HG03159 (cell line): ENCODE measurements around the gene GRIK1.

Source experiments
- ATAC-seq: cut with Tn5 transposase; IDR thresholded peaks from one replicate; pipeline ENCODE4 v1.9.1; 2021; ENCODE audit warnings: mild to moderate bottlenecking, moderate library complexity; ENCODE audit not compliant: unreplicated experiment

The GRIK1 gene

DNA sequence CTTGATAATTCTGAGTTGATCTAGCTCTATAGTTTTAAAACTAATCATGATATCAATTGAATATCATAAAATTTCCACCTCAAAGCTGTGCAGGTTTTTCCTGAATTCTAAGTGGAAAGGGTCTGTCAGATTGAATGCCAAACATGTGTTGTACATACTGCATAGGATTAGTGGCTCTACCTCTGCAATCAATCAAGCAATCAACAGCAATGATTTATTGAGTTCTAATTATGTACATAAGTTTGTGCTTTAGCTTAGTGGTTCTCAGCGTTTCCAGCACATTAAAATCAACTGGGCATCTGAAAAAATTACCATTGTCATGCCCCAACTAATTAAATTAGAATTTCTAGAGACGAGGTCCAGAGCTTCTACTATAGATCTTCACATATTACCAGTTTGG is 389.6 kb downstream of the GRIK1 start:
- ATAC-seq = no peak

DNA sequence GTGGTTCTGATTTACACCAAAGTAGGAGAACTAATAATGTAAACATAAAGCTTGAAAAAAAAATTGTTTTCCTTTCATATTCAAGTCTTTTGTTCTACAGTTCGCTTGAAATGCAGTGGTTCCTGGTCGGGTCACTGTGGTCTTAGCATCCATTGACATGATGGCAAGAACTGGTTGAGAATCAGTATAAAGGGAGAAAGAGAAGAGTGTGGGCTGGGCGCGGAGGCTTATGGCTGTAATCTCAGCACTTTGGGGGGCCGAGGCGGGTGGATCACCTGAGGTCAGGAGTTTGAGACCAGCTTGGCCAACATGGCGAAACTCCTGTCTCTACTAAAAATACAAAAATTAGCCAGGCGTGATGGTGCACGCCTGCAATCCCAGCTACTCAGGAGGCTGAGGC is 390.2 kb downstream of the GRIK1 start:
- no peak for ATAC-seq

DNA sequence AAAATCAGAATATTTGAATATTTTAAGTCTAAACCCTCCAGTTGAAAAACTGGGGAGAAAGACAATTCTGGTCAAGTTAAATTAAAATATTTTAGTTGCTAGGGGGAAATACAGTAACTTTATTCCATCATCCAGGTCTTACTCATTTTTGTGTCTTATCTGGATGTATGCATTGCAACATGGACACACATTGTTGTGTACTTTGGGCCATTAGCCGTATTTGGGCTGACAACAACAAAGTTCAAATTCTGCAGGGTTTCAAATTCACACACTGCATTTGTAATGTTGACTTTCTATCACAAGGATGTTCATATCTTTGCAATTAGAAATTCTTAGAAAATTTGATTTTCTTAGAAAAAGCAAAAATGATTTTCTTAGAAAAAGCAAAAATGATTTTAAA is 391.8 kb downstream of the GRIK1 start:
- no peak for ATAC-seq

DNA sequence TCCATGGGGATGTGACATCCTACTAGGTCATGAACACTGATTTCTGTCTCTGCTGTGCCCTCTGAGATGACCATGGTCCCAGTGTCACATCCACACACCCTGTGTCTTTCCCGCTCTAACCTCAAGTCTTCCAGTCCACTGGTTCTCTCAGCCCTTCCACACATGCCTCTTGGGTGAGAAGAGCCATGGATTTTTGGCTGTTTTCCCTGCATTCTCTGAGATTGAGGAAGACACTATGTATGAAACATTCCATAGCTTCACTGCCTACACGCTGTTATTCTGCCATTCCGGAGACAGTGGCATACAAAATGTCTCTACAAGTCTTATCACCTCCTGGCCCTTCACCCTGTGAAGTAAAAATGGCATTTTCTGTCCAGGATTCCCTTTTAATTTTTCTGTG is 393.7 kb downstream of the GRIK1 start:
- no peak for ATAC-seq

DNA sequence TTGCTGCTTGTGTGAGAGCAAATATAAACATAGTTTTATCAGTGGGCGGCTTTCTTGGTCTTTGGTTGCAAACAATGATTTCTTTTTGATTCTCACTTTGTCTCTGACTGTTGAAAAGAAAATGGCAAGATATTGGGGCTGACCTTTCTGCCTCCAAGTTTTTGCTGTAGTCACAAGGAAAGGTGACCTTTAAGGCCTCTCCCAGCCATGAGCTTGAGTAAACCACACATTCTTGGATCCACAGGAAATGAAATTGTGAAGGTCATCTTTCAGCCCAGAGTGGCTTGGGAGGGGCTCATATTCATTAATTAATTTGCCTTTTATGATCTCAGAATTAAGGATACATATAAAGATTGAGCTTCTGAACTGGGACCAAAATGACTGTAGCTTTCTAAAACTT is 399.5 kb downstream of the GRIK1 start:
- no peak for ATAC-seq

DNA sequence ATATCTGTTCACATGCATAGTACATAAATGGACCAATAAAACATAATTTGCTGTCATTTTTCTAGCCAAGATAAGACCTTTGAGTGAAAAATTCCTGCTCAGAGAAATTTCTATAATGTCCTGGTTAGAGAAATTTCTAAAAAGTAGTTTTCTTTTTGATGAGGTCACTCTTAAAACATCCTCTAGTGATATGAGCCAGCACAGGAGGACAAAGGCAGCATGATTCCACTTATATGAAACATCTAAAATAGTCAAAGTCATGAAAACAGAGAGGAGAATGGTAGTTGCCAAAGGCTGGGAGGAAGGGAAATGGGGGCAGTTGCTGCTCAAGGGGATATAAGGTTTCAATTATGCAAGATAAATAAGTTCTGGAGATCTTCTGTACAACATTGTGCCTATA is 401.7 kb downstream of the GRIK1 start:
- no peak for ATAC-seq

DNA sequence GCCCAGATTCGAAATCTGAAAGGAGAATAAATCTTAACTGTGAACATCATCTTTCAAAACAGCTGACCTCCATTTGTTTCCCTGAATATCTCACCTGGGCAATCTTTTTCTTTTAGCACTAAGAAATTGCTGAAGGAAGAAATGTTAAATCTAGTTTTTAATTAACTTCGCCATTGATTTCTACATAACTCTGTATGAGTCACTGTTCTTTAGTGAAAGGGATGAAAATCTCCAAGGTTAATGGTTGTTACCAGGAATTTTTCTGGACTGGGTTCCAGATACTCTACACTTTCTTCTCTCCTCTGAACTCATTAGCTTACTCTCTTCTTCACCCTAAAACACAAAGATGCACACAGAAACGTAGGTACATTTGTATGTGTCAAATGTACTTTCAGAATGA is 405.3 kb downstream of the GRIK1 start:
- ATAC-seq = no peak

DNA sequence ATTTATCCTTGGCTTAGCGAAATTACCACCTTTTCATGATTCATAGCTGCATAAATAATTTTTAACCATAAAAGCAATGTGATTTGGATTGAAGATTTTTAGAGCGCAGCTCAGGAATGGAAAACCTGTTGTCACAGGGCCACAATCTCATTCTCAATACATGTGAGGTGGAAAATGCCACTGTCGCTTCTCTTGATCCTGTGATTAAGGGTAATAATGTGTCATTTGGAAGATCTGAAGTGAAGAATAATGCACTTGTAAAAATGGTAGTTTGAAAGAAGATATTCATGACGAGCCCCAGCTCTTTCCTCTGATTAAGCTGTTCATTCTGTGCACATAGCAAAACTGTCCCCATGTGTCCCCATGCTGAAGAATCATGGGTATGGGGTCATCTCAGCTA is 410.7 kb downstream of the GRIK1 start:
- no peak for ATAC-seq

DNA sequence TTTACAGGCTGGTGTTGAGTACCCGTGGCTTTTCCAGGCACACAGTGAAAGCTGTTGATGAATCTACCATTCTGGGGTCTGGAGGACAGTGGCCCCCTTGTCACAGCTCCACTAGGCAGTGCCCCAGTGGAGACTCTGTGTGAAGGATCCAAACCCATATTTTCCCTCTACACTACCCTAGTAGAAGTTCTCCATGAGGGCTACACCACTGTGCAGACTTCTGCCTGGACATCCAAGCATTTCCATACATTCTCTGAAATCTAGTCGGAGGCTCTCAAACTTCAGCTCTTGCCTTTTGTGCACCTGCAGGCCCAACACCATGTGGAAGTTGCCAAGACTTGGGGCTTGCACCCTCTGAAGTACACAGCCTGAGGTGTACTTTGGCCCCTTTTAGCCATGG is 413.3 kb downstream of the GRIK1 start:
- no peak for ATAC-seq

DNA sequence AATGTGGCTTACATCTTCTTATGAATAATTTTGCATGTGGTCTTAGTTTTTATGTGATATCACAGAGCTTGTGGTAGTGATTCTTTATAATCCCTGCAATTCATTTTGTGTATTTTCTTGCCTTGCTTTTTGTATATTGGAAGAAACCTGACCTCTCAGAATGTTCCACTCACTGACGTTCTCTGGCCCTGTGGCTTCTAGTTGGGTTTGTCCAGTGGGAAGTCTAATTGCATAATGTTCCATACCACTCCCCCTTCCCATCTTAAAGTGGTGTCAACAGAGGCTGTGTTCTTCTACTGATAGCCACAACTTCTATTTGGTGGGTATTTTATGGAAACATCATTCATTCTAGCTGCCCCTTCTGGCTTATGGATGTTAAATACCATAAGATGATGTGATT is 415.7 kb downstream of the GRIK1 start:
- no peak for ATAC-seq

DNA sequence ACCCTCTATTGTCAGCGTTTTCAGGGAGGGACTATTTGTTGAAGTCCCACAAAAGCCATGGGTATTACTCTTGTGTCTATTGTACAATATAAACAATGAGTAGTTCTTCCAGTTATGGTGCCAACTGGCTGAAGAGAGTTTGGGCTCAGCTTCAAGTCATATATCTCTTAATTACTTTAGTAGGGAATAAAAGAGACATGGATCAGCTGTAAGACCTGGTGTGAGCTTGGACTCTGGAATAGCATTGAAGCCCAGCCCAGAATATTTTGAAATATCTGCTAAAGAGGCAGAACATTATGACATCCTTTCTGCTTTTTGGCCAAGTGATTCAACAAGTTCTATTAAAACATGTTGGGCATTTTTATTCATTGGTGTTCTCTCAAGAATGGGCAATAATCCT is 416.1 kb downstream of the GRIK1 start:
- no peak for ATAC-seq

DNA sequence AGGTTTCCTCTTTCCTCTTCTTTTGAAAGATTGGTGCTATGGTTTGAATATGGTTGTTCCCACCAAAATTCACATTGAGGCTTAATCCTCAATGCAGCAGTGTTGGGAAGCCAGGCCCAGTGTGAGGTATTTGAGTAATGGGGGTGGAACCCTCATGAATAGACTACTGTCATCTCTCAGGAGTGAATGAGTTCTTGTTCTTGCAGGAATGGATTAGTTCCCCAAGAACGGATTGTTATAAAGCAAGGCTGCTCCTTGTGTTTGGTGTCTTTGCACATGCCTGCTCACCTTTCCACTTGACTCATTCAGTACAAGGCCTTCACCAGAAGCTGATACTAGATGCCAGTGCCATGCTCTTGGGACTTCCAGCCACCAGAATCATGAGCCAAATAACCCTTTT is 417.9 kb downstream of the GRIK1 start:
- no peak for ATAC-seq

DNA sequence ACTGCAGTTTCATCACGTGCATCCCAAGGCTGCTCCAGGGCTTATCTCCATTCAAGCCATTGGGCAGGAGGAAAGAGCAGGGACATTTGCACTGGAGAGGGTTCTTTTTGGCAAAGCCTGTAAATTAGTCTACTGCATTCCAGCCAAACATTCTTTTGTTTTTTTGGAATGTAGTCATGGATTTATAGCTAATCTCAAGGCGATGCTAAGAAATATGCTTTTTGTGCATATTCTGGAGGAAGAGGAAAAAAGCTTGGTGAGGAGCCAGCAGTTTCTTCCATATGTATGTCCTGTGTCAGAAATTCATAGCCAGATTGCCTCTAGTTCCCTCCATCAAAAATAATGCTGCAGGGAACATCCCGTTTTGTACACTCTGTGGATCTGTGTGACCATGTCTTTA is 419.6 kb downstream of the GRIK1 start:
- no peak for ATAC-seq

DNA sequence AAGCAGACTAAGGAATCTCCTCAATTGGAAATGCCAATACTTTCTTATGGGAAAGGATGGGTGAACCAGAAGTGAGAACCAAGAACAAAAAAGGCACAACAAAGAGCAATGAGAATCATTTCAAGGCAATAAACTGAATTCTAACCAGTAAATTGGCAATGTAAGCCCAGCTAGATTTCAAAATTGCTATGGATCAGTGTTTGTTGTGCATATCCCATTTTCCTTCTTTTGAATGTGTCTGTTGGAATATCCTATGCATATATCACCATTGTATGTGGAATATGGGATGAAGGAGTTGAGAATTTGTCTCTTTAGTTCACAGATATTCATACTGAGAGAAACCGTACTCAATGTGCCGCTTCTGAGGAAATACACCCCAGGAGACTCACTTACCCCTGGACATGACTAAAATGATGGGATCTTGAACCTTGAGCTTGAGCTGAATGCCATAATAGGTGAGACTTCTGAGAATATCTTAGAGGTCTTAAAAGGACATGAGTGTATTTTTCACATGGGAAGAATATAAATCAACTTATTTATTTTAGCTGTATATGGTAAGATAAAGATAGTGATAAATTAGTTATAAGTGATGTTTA is 425.0 kb downstream of the GRIK1 start:
- no peak for ATAC-seq

DNA sequence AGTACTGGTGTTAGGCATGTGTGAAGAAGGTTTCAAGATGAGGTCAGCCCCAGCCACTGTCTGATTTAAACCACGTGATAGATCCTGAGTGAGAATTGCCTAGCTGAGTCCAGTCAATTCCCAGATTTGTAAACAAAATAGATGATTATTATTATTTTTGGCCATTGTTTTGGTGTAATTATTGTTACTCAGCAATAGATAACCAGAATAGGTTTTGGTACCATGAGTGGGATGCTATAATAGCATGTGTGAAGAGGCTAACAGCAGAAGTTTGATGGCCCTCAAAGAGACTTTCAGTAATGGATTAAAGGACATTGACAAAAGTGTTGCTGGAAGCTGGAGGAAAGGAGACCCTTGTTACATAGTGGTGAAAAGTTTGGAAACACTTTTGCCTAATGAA is 426.3 kb downstream of the GRIK1 start:
- no peak for ATAC-seq

DNA sequence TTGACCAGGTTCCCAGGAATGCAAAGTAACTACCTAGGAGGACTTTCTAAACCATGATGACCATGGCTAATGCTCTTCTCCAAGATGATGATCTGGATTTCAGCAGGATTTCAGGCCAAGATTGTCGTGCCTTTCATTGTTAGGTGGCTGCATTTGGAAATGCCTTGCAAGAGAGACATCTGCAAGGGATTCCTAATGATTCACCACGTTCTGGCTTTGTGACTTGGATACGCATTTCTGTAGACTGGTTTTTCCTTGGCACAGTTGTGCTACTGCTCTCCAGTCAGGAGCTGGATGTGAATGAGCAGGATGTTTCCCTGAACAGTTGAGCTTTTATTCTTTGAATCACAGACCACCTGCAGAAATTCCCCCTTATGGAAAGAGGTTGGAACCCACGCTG is 428.7 kb downstream of the GRIK1 start:
- ATAC-seq = no peak

DNA sequence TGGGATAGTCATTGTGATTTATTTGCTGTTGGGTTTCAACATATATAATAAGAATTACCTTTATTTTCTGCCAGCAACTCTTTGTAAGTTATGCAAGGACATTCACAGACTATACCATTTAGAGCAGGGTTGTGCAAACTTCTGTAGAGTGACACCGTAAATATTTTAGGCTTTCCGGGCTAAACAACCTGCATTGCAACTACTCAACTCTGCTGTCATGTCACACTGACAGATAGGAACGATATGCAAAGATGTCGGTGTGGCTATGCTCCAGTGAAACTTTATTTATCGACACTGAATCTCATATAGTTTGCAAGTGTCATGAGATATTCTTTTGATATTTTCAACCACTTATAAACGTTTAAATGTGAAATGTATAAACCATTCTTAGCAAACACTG is 430.7 kb downstream of the GRIK1 start:
- ATAC-seq = no peak

DNA sequence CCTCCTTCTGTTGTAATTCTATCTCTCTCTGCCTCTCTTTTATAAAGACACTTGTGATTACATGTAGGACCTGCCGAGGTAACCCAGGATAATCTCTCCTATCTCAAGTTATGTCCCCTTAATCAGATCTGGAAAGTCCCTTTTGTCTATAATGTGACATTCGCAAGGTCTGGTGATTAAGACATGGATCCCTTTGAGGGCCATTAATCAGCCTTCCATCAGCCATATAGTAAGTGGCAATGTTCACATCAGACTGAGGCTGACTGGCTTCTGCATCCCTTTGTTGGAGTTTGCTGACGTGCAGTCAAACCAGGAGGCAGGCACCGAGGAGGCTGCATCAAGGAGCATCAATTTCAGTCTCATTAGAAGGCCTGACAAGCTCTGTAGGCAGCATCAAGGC is 431.5 kb downstream of the GRIK1 start:
- no peak for ATAC-seq

DNA sequence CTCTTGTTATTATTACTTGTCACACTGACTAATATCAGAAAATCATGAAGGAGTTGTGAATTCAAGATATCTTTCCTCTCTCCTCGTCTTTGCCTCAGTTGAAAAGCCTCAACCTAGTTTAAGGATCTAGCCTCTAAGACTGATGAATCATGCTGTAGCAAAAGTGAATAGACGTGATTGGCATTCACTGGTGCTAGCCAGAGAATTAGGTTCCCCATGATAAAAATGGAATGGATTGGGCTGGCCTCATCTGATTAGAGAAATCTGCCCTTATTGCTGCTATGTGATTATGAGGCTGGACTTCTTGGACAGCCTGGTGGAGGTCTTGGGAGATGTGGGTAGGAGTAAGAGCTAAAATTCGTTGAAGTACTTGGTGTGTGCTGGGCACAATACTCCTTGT is 432.8 kb downstream of the GRIK1 start:
- no peak for ATAC-seq

DNA sequence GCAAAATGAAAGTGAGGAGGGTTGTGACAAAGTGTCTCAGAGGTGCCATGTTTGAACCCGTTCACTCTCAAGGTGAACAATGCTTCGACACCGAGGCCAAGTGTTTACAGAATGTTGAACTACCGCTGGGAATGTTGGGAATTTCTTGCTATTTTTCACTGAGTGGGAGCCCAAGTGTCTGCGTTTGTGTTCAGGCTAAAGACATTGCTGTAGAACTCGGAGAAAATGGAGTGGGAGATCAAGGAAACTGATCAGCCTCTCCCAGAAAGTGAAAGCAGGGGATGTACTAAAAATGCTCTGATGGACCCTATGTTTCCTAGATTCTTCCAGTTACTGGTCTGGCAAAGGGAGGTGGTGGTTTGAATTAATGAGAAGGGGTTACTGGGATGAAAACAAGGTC is 433.6 kb downstream of the GRIK1 start:
- ATAC-seq = no peak

DNA sequence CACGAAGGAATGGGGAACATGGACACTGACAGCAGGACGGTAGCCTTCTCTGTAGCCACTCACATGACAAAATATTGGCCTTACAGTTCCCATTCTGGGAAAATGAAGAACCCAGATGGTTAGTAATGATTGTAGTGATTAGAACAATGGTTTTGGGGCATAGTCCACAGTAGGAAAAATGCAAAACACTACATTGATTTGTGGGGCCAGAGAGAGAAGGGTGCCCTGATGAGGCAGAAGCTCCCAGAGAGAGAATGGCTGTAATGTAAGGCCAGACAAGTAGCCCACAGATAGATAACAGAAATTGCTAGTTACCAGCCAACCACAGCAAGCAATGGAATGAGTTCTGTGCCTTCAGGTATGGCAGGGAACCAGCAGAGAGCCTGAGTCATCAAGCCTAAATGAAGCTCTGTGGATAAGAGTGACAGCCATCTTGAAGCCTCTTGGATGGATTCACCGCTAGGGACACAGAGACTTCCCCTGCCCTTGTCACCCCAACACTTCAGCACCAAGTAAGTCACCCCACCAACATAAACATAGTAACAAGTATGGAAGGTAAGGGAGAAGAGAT is 435.0 kb downstream of the GRIK1 start:
- no peak for ATAC-seq

DNA sequence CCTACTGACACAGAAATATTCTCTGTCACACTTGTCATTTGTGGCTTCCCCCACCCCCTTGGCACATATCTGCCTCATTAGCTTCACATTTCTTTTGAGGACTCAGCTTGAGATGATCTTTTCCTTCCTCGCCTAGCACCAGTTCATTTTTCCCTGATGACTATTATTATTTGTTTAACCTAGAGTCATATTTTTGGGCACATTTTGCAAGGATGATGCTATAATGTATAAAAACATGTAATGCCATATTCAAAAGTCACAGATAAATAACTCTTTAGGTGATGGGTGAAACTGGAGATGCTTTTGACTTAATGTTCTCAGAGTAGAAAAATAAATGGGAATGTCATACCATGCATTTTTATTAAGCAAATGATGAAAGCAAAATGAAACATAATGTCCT is 438.3 kb downstream of the GRIK1 start:
- no peak for ATAC-seq

DNA sequence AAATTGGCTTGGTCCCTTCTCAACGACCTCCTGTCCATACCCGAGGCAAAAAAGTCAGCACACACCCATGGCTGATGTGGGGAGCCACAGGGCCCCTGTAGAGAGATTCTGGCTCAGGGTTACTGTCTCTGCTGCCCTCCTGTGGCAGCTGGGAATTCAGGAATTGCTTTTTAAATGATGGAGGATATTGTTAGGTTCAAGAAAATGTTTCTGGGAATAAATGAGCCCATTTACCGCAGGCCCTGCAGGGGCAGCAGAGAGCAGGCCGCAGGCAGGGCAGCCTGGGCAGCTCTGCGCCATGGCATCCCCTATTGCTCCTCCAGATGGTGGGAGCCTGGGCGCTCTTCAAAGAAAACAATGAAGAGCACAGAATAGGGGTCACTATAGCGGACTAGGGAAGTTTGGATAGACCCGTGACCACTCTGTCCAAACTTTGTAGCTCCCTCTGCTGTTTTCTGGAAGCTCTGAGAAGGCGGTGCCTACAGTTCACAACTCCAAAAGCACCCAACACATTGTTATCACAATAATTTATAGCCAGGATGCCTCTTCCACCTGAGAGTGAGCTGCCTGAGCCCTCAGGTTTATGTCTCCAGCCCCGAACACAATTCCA is 440.0 kb downstream of the GRIK1 start:
- no peak for ATAC-seq
